WTC11 (cell line): ENCODE data around the gene CDCA4. TPM values are rescaled to one million over a fixed set of nuclear protein-coding genes. Genes with fewer than 3 reads are reported as not detected.
A peak's percentile ranks its signal among the peaks of the same experiment; 100 is the strongest.
"Not testable (repeated sequence)": the region's sequence is repeated elsewhere in the genome, so short reads cannot be mapped to it uniquely, and the experiment has no call there.

Source experiments
- ATAC-seq: fragments of 200-7000 bp; cut with Tn5 transposase; 2 replicates; pipeline ENCODE4 v1.10.0; 2021; ENCODE audit warnings: mild to moderate bottlenecking, moderate library complexity
- CTCF ChIA-PET: fragments of 300-600 bp; sonication (Branson Sonifier 250); formaldehyde crosslinking; loops from one replicate; lab custom pipeline; 2021; ENCODE audit warnings: antibody characterized with exemption; lab: Charles Lee
- POLR2A ChIA-PET: fragments of 350-600 bp; sonication (Branson Sonifier 250); formaldehyde crosslinking; loops from one replicate; lab custom pipeline; 2021; ENCODE audit warnings: antibody characterized with exemption; lab: Charles Lee
- DNase-seq: peaks from one replicate; pipeline ENCODE4 v3.0.0; 2021; ENCODE audit warnings: low spot score
- H3K27ac Mint-ChIP-seq: 2 replicates; pipeline ENCODE4 v1.8.0; 2021; ENCODE audit warnings: mixed read lengths
- H3K27me3 Mint-ChIP-seq: 2 replicates; pipeline ENCODE4 v1.8.0; 2021; ENCODE audit warnings: low read depth, mild to moderate bottlenecking, moderate library complexity, mixed read lengths
- H3K36me3 Mint-ChIP-seq: 2 replicates; pipeline ENCODE4 v1.8.0; 2021; ENCODE audit warnings: mixed read lengths
- H3K4me1 Mint-ChIP-seq: 2 replicates; pipeline ENCODE4 v1.8.0; 2022; ENCODE audit warnings: mixed read lengths
- H3K4me3 Mint-ChIP-seq: 2 replicates; pipeline ENCODE4 v1.8.0; 2021; ENCODE audit warnings: mild to moderate bottlenecking, moderate library complexity, mixed read lengths
- H3K9me3 Mint-ChIP-seq: 2 replicates; pipeline ENCODE4 v1.8.0; 2021; ENCODE audit warnings: mixed read lengths
- CREM ChIP-seq: sonication (generic); formaldehyde crosslinking; IDR thresholded peaks from 2 replicates; pipeline ENCODE4 v1.8.1; 2022; ENCODE audit warnings: mild to moderate bottlenecking, missing genetic modification reagents, moderate library complexity
- E2F5 ChIP-seq: sonication (generic); formaldehyde crosslinking; IDR thresholded peaks from 2 replicates; pipeline ENCODE4 v1.8.1; 2022; ENCODE audit warnings: mild to moderate bottlenecking, moderate library complexity, missing genetic modification reagents
- ELF4 ChIP-seq: sonication (generic); formaldehyde crosslinking; IDR thresholded peaks from 2 replicates; pipeline ENCODE4 v1.8.1; 2022; ENCODE audit warnings: low read depth, mild to moderate bottlenecking, moderate library complexity, missing genetic modification reagents
- FOXP1 ChIP-seq: sonication (generic); formaldehyde crosslinking; IDR thresholded peaks from 2 replicates; pipeline ENCODE4 v1.8.0; 2022; ENCODE audit warnings: missing genetic modification reagents, mild to moderate bottlenecking, moderate library complexity, borderline replicate concordance
- GABPB1 ChIP-seq: sonication (generic); formaldehyde crosslinking; IDR thresholded peaks from 2 replicates; pipeline ENCODE4 v1.8.1; 2023; ENCODE audit warnings: mild to moderate bottlenecking, missing genetic modification reagents
- HMGA2 ChIP-seq: fragments of 250-450 bp; sonication (Bioruptor Pico); IDR thresholded peaks from 2 replicates; pipeline ENCODE4 v1.4.0; 2021; ENCODE audit warnings: mild to moderate bottlenecking, moderate library complexity
- KAT7 ChIP-seq: sonication (generic); formaldehyde crosslinking; IDR thresholded peaks from 2 replicates; pipeline ENCODE4 v1.8.1; 2023; ENCODE audit warnings: missing genetic modification reagents, mild to moderate bottlenecking, borderline replicate concordance
- NR1H2 ChIP-seq: sonication (generic); formaldehyde crosslinking; IDR thresholded peaks from 2 replicates; pipeline ENCODE4 v1.9.0; 2021; ENCODE audit warnings: mild to moderate bottlenecking, moderate library complexity, missing genetic modification reagents
- NR3C1 ChIP-seq: sonication (generic); formaldehyde crosslinking; conservative IDR thresholded peaks from 2 replicates; pipeline ENCODE4 v1.8.1; 2023; ENCODE audit warnings: low read depth, mild to moderate bottlenecking, missing genetic modification reagents
- OVOL2 ChIP-seq: fragments of 250-450 bp; sonication (Bioruptor Pico); IDR thresholded peaks from 2 replicates; pipeline ENCODE4 v1.9.0; 2021; ENCODE audit warnings: mild to moderate bottlenecking, borderline replicate concordance
- RORB ChIP-seq: fragments of 250-450 bp; sonication (Bioruptor Pico); IDR thresholded peaks from 2 replicates; pipeline ENCODE4 v1.9.0; 2021; ENCODE audit warnings: mild to moderate bottlenecking
- SMAD4 ChIP-seq: sonication (generic); formaldehyde crosslinking; IDR thresholded peaks from 2 replicates; pipeline ENCODE4 v1.8.0; 2022; ENCODE audit warnings: mild to moderate bottlenecking, missing genetic modification reagents
- USF2 ChIP-seq: sonication (generic); formaldehyde crosslinking; IDR thresholded peaks from 2 replicates; pipeline ENCODE4 v1.8.1; 2023; ENCODE audit warnings: mild to moderate bottlenecking, missing genetic modification reagents, moderate library complexity
- ZNF232 ChIP-seq: sonication (generic); formaldehyde crosslinking; IDR thresholded peaks from 2 replicates; pipeline ENCODE4 v1.8.0; 2022; ENCODE audit warnings: mild to moderate bottlenecking, missing genetic modification reagents
- ZNF317 ChIP-seq: sonication (generic); formaldehyde crosslinking; IDR thresholded peaks from 2 replicates; pipeline ENCODE4 v1.8.1; 2023; ENCODE audit warnings: low read depth, mild to moderate bottlenecking, moderate library complexity, missing genetic modification reagents, borderline replicate concordance
- ZNF671 ChIP-seq: fragments of 250-450 bp; sonication (Bioruptor Pico); IDR thresholded peaks from 2 replicates; pipeline ENCODE4 v1.8.0; 2021; ENCODE audit warnings: mild to moderate bottlenecking
- ZSCAN18 ChIP-seq: fragments of 250-450 bp; sonication (Bioruptor Pico); IDR thresholded peaks from 2 replicates; pipeline ENCODE4 v2.1.2; 2022; ENCODE audit warnings: mild to moderate bottlenecking, moderate library complexity
- total RNA-seq: library from RNA; stranded (reverse); gene quantifications from 3 replicates; pipeline ENCODE4 v1.2.3, GENCODE V29; 2021
- TF ChIP-seq, protein P1 (sequence below): sonication (generic); formaldehyde crosslinking; IDR thresholded peaks from 2 replicates; pipeline ENCODE4 v1.8.0; 2023; ENCODE audit warnings: missing genetic modification reagents
- TF ChIP-seq, protein P2 (sequence below): fragments of 250-450 bp; sonication (Bioruptor Pico); IDR thresholded peaks from 2 replicates; pipeline ENCODE4 v1.9.0; 2021; ENCODE audit warnings: moderate library complexity, mild to moderate bottlenecking, inconsistent platforms, borderline replicate concordance

Gene CDCA4
- total RNA-seq, 1 experiment from 2014 or later: 63.3 TPM

DNA sequence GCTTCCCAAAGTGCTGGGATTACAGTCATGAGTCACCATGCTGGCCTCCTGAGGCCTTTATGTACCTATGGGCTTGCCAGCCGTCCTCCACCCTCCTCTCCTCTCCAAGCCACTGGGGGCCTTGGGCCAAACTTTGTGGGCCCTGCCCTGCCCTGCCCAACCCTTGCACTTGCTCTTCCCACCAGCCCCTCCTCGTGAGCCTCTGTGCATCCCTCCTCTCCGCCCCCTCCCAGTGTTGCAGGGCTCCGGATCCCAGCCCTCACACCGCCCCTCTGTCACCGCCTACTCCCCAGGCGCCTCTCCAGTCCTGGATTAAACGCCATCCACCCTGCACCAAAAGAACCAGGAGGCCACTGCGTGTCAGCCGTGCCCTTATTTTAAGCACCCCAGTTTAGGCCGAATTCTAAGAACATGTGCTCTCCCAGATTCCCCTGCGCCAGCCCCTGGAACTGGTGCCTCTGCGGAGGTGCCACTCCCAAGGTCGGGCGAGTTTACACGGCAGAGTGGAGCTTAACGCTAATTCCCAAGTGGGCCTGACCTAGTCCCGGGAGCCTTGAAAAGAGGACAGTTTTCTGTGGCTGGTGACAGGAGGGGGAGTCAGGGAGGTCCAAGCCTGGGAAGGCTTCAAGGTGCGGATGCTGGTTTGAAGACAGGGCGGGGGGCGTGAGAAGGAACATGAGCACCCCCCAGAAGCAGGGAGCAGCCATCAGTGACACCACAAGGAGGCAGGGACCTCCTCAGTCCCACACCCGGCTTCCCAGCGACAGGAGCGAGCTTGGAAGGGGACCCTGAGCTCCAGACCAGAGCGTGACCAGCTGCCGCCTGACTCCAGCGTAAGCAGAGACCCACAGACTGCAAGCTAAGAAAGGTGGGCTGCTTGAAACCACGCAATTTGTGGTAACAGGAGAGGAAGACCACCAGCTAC is 21.2 kb upstream of the CDCA4 start:
- Mint-ChIP-seq H3K27ac (no peak overlapping the region), H3K9me3 (no peaks in the 10 kb centered on the region), H3K4me1 (peaks cover 4% of the 10 kb centered on the region; the same call in 1 of the 2 replicates), H3K36me3 (no peaks in the 10 kb centered on the region), H3K27me3 (peaks cover 20% of the 10 kb centered on the region), H3K4me3 (no peak overlapping the region)
- TF ChIP-seq ZNF671 (no peak), E2F5 (CRISPR knock-in tag) (no peak), FOXP1 (no peak), ZNF317 (CRISPR knock-in tag) (no peak), SMAD4 (CRISPR knock-in tag) (no peak), HMGA2 (CRISPR knock-in tag) (no peak), ZSCAN18 (CRISPR knock-in tag) (no peak)
- CTCF ChIA-PET: interaction anchor here (0.6 to 5.1 kb wide), 5 partner anchors 29 to 73 kb away, joined by 3 to 39 read pairs (median 4); no protein-coding TSS in a partner anchor
- DNase-seq (no peak), ATAC-seq (no peak)
- POLR2A ChIA-PET: no interaction called here

GRCh38 chr14:105039458-105040205 is 18.7 kb upstream of the CDCA4 start:
- ChIA-PET CTCF (no interaction called here), POLR2A (no interaction called here)
- peaks cover 4% of the 10 kb centered on the region; the same call in 1 of the 2 replicates for H3K4me1 Mint-ChIP-seq
- H3K27me3 Mint-ChIP-seq: peaks cover 24% of the 10 kb centered on the region
- TF ChIP-seq, protein P1, sequence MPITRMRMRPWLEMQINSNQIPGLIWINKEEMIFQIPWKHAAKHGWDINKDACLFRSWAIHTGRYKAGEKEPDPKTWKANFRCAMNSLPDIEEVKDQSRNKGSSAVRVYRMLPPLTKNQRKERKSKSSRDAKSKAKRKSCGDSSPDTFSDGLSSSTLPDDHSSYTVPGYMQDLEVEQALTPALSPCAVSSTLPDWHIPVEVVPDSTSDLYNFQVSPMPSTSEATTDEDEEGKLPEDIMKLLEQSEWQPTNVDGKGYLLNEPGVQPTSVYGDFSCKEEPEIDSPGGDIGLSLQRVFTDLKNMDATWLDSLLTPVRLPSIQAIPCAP: no peak
- TF ChIP-seq FOXP1 (no peak), RORB (no peak), GABPB1 (CRISPR knock-in tag) (0 out of 2 replicates have a peak, but pooled peaks have one; percentile 29), CREM (no peak)
- ATAC-seq (no peak), DNase-seq (no peak)
- no peaks in the 10 kb centered on the region for H3K36me3 Mint-ChIP-seq
- H3K9me3 Mint-ChIP-seq: no peaks in the 10 kb centered on the region
- H3K27ac Mint-ChIP-seq: no peak overlapping the region
- H3K4me3 Mint-ChIP-seq: no peak overlapping the region

GRCh38 chr14:105035616-105036015 is 14.7 kb upstream of the CDCA4 start:
- peaks cover 47% of the 10 kb centered on the region for H3K27me3 Mint-ChIP-seq
- H3K9me3 Mint-ChIP-seq, H3K27ac Mint-ChIP-seq, H3K4me3 Mint-ChIP-seq, H3K36me3 Mint-ChIP-seq, DNase-seq, CTCF ChIA-PET, ATAC-seq: not testable (repeated sequence)
- H3K4me1 Mint-ChIP-seq: peaks cover 18% of the 10 kb centered on the region
- POLR2A ChIA-PET: interaction anchor here (0.6 kb wide), 1 partner anchor 32 kb away, joined by 3 read pairs; no protein-coding TSS in a partner anchor

DNA sequence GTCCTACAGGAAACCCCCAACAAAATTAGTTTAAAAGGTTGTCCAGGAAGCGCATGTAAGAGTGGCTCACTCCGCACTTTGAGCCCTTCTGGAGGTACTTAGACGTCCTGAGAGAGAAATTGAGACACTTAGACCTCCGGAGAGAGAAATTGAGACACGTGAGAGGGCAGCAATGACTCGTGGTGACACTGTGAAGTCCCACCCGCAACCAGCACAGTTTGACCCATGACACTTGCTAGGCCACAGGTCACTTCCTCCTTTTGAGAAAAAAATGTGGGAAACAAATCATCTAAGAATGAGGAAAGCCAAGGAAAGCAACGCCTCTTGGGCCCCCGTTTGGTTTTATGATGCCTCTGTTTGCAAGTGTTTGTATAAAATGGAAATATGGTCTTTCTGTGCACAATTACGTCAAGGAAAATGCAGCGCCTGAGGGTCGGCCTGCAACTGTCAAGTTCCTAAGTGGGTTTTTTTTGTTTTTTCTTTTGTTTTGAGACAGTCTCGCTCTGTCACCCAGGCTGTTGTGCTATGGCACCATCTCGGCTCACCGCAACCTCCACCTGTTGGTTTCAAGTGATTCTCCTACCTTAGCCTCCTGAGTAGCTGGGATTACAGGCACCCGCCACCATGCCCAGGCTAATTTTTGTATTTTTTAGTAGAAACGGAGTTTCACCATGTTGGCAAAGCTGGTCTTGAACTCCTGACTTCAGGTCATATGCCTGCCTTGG is 13.6 kb upstream of the CDCA4 start:
- Mint-ChIP-seq H3K9me3 (no peaks in the 10 kb centered on the region), H3K4me3 (peak overlapping the region; percentile 82), H3K4me1 (peaks cover 18% of the 10 kb centered on the region), H3K27ac (no peak overlapping the region), H3K27me3 (peaks cover 50% of the 10 kb centered on the region), H3K36me3 (no peaks in the 10 kb centered on the region)
- CTCF ChIA-PET: interaction anchor here (1.4 kb wide), 1 partner anchor 11 kb away, joined by 4 read pairs; no protein-coding TSS in a partner anchor
- ATAC-seq (no peak), DNase-seq (no peak)
- POLR2A ChIA-PET: no interaction called here
- TF ChIP-seq NR3C1 (CRISPR knock-in tag): no peak
- no peak for TF ChIP-seq SMAD4 (CRISPR knock-in tag)
- no peak for TF ChIP-seq KAT7 (CRISPR knock-in tag)
- TF ChIP-seq ZNF232: no peak
- TF ChIP-seq, protein P2, sequence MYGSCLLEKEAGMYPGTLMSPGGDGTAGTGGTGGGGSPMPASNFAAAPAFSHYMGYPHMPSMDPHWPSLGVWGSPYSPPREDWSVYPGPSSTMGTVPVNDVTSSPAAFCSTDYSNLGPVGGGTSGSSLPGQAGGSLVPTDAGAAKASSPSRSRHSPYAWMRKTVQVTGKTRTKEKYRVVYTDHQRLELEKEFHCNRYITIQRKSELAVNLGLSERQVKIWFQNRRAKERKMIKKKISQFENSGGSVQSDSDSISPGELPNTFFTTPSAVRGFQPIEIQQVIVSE: no peak
- no peak for TF ChIP-seq NR1H2 (CRISPR knock-in tag)
- no peak for TF ChIP-seq USF2
- TF ChIP-seq ELF4 (CRISPR knock-in tag): no peak
- TF ChIP-seq OVOL2: no peak
- TF ChIP-seq CREM: no peak
